Body of pancreas (tissue), 4 donors: ENCODE data around the gene DDX10.

Experiments used
- CTCF ChIP-seq, 7 experiments: fragments of 450-650 bp in 4 of 7; fragments of 200-600 bp in 3 of 7; sonication (generic) in 3 of 7; IDR thresholded peaks; one replicate each; pipeline ENCODE4 v1.5.1; 2016 to 2019; ENCODE audit warnings: antibody characterized with exemption in 7 of 7
- POLR2A ChIP-seq, 3 donors: fragments of 450-650 bp; IDR thresholded peaks; one replicate each; pipeline ENCODE4 v1.6.1; 2016; ENCODE audit warnings: antibody characterized with exemption in 3 of 3, mild to moderate bottlenecking in 2 of 3

- TF ChIP-seq CTCF (IDR thresholded peaks at IDR 0.05) = no peak
- no peak for TF ChIP-seq POLR2A (IDR thresholded peaks at IDR 0.05)
Measured at GRCh38 chr11:108629274-108629673, 35.6 kb upstream of the DDX10 start.
